ENCODE data around the gene NKX6-2. TPM values are rescaled to one million over a fixed set of nuclear protein-coding genes. Genes with fewer than 3 reads are reported as not detected.

Gene NKX6-2
- total and polyA plus RNA-seq, 2 experiments from 2014 or later = 0.03 to 5.0 TPM

- Histone ChIP-seq H3K27me3 (peaks cover 25% of the 10 kb centered on the region), H3K4me2 (no peak overlapping the region), H3K27ac (no peak overlapping the region), H2AFZ (no peak overlapping the region), H3K4me1 (ENCODE audit: insufficient read depth) (peaks cover 5% of the 10 kb centered on the region), H3K9me2 (replicated peaks; ENCODE audit: insufficient read depth) (no peaks in the 10 kb centered on the region), H3K9me3 (ENCODE audit: low read depth) (no peaks in the 10 kb centered on the region), H3K79me2 (no peaks in the 10 kb centered on the region), H3K36me3 (replicated peaks; ENCODE audit: insufficient read depth, low read depth) (no peaks in the 10 kb centered on the region), H3K4me3 (no peak overlapping the region), H4K20me1 (ENCODE audit: insufficient read depth, poor library complexity, severe bottlenecking) (no peaks in the 10 kb centered on the region)
- TF ChIP-seq EZH2phosphoT487 (IDR thresholded peaks at IDR 0.05; ENCODE audit: low read depth, severe bottlenecking, unreplicated experiment) (no peak), EZH2 (IDR thresholded peaks at IDR 0.05; ENCODE audit: borderline replicate concordance) (no peak), CTCF (IDR thresholded peaks at IDR 0.05; ENCODE audit: poor library complexity) (no peak)
- DNase-seq (ENCODE audit: low spot score) = no peak
- 97% methylated on average over 35 of the region's 41 CpGs for WGBS (ENCODE audit: low lambda C conversion rate, missing lambda C conversion rate)
Observed at GRCh38 chr10:132779549-132780294, 6.2 kb downstream of the NKX6-2 start.

GRCh38 chr10:132777441-132777840 is 8.5 kb downstream of the NKX6-2 start:
- Histone ChIP-seq H3K4me1 (ENCODE audit: insufficient read depth) (no peaks in the 10 kb centered on the region), H4K20me1 (ENCODE audit: insufficient read depth, poor library complexity, severe bottlenecking) (no peaks in the 10 kb centered on the region), H3K4me3 (no peak overlapping the region), H3K27ac (no peak overlapping the region), H3K36me3 (replicated peaks; ENCODE audit: insufficient read depth, low read depth) (no peaks in the 10 kb centered on the region), H3K4me2 (no peak overlapping the region), H3K9me3 (ENCODE audit: low read depth) (no peaks in the 10 kb centered on the region), H3K9me2 (replicated peaks; ENCODE audit: insufficient read depth) (no peaks in the 10 kb centered on the region), H3K79me2 (no peaks in the 10 kb centered on the region), H3K27me3 (peaks cover 2% of the 10 kb centered on the region), H2AFZ (no peak overlapping the region)
- DNase-seq (ENCODE audit: low spot score) = no peak
- TF ChIP-seq EZH2 (IDR thresholded peaks at IDR 0.05; ENCODE audit: borderline replicate concordance) (no peak), EZH2phosphoT487 (IDR thresholded peaks at IDR 0.05; ENCODE audit: low read depth, severe bottlenecking, unreplicated experiment) (no peak), CTCF (IDR thresholded peaks at IDR 0.05; ENCODE audit: poor library complexity) (no peak)
- 97% methylated on average over 14 of the region's 14 CpGs for WGBS (ENCODE audit: low lambda C conversion rate, missing lambda C conversion rate)

- H3K9me2 ChIP-seq (replicated peaks; ENCODE audit: insufficient read depth) = no peaks in the 10 kb centered on the region
- H3K27me3 ChIP-seq = no peaks in the 10 kb centered on the region
- no peak overlapping the region for H3K27ac ChIP-seq
- H3K79me2 ChIP-seq = no peaks in the 10 kb centered on the region
- H3K4me1 ChIP-seq (ENCODE audit: insufficient read depth) = no peaks in the 10 kb centered on the region
- H3K4me2 ChIP-seq = no peak overlapping the region
- DNase-seq (ENCODE audit: low spot score) = no peak
- no peak overlapping the region for H3K4me3 ChIP-seq
- H4K20me1 ChIP-seq (ENCODE audit: insufficient read depth, poor library complexity, severe bottlenecking) = no peaks in the 10 kb centered on the region
- WGBS (ENCODE audit: low lambda C conversion rate, missing lambda C conversion rate) = 97% methylated on average over 18 of the region's 18 CpGs
- H2AFZ ChIP-seq = no peak overlapping the region
- H3K36me3 ChIP-seq (replicated peaks; ENCODE audit: insufficient read depth, low read depth) = no peaks in the 10 kb centered on the region
- no peaks in the 10 kb centered on the region for H3K9me3 ChIP-seq (ENCODE audit: low read depth)
- TF ChIP-seq EZH2phosphoT487 (IDR thresholded peaks at IDR 0.05; ENCODE audit: low read depth, severe bottlenecking, unreplicated experiment) (no peak), CTCF (IDR thresholded peaks at IDR 0.05; ENCODE audit: poor library complexity) (no peak)
Observed at GRCh38 chr10:132776821-132777220, 9.1 kb downstream of the NKX6-2 start.
